Keratinocyte (primary cell): ENCODE measurements around the gene PPP6C. TPM values are rescaled to one million over a fixed set of nuclear protein-coding genes. Genes with fewer than 3 reads are reported as not detected.
A peak's percentile ranks its signal among the peaks of the same experiment; 100 is the strongest.

Source experiments
- DNase-seq: peaks from one replicate; pipeline ENCODE4 v3.0.0-alpha.2; 2011; ENCODE audit warnings: low read depth, missing footprints, low spot score
- FAIRE-seq: peaks from 2 replicates; lab custom pipeline; 2011; peaks lifted over from hg19 to GRCh38; lab: Jason Lieb, UNC
- H2AFZ ChIP-seq: 2 replicates; pipeline ENCODE4 v1.6.0; 2012; ENCODE audit warnings: low read length, control low read depth, inconsistent platforms; ENCODE audit not compliant: control insufficient read depth
- H3K27ac ChIP-seq: 2 replicates; pipeline ENCODE4 v1.5.1; 2011; ENCODE audit warnings: low read length; ENCODE audit not compliant: control insufficient read depth, insufficient read depth
- H3K27me3 ChIP-seq: 3 replicates; pipeline ENCODE4 v1.6.0; 2011; ENCODE audit warnings: low read length; ENCODE audit not compliant: control insufficient read depth, insufficient read depth; ENCODE audit errors: extremely low read depth
- H3K36me3 ChIP-seq, 2 experiments: 2 replicates in 1 of 2; 3 replicates in 1 of 2; pipeline ENCODE4 v1.5.1; 2011; ENCODE audit warnings: low read length in 2 of 2, mild to moderate bottlenecking in 1 of 2; ENCODE audit not compliant: control insufficient read depth in 2 of 2, insufficient read depth in 2 of 2; ENCODE audit errors: extremely low read depth in 1 of 2
- H3K4me1 ChIP-seq: 3 replicates; pipeline ENCODE4 v1.5.1; 2011; ENCODE audit warnings: low read length; ENCODE audit not compliant: control insufficient read depth, insufficient read depth; ENCODE audit errors: extremely low read depth
- H3K4me2 ChIP-seq: 3 replicates; pipeline ENCODE4 v1.6.0; 2011; ENCODE audit warnings: low read depth, low read length; ENCODE audit not compliant: control insufficient read depth, insufficient read depth; ENCODE audit errors: extremely low read depth
- H3K4me3 ChIP-seq, 3 experiments: fragments of 200-600 bp in 1 of 3; sonication (generic) in 1 of 3; 2 replicates in 2 of 3; 3 replicates in 1 of 3; pipeline ENCODE4 v1.5.1; 2011 to 2016; ENCODE audit warnings: low read length in 3 of 3, mild to moderate bottlenecking in 3 of 3, control low read depth in 2 of 3, inconsistent platforms in 1 of 3, low read depth in 1 of 3, mixed read lengths in 1 of 3, mixed run types in 1 of 3, moderate library complexity in 1 of 3; ENCODE audit not compliant: control insufficient read depth in 2 of 3, insufficient read depth in 2 of 3; ENCODE audit errors: extremely low read depth in 1 of 3
- H3K79me2 ChIP-seq: 2 replicates; pipeline ENCODE4 v1.6.0; 2012; ENCODE audit warnings: low read length; ENCODE audit not compliant: control insufficient read depth, insufficient read depth
- H3K9ac ChIP-seq: 3 replicates; pipeline ENCODE4 v1.6.0; 2011; ENCODE audit warnings: low read length; ENCODE audit not compliant: control insufficient read depth, insufficient read depth; ENCODE audit errors: extremely low read depth
- H3K9me1 ChIP-seq: 3 replicates; pipeline ENCODE4 v1.6.0; 2011; ENCODE audit warnings: low read length; ENCODE audit not compliant: control insufficient read depth, insufficient read depth; ENCODE audit errors: extremely low read depth
- H3K9me3 ChIP-seq: 2 replicates; pipeline ENCODE4 v1.5.1; 2012; ENCODE audit warnings: low read depth, low read length; ENCODE audit not compliant: control insufficient read depth
- H4K20me1 ChIP-seq: 3 replicates; pipeline ENCODE4 v1.6.0; 2011; ENCODE audit warnings: low read length; ENCODE audit not compliant: control insufficient read depth, insufficient read depth; ENCODE audit errors: extremely low read depth
- EZH2 ChIP-seq: IDR thresholded peaks from one replicate; pipeline ENCODE4 v1.6.1; 2012; ENCODE audit warnings: inconsistent platforms, mild to moderate bottlenecking, low read length, moderate library complexity
- dilution Hi-C: fragments of 300-500 bp; cut with MboI; formaldehyde crosslinking; loops from one replicate; pipeline ENCODE4 v1.7.0; 2020; ENCODE audit warnings: low sequenced_read_pairs; ENCODE audit not compliant: extremely low pct_ligation_motif_present
- polyA plus RNA-seq, 5 experiments: library from polyadenylated mRNA; depleted of rRNA in 3 of 5; stranded (reverse) in 3 of 5; stranded (forward) in 1 of 5; unstranded in 1 of 5; fragments of >200 nt; gene quantifications; 1 replicate in 1 of 5; 2 replicates in 3 of 5; 3 replicates in 1 of 5; pipeline versions ENCODE4 v1.2.1 to v1.2.3, GENCODE V29; 2011 to 2012; ENCODE audit warnings: missing spikeins in 2 of 5, low read depth in 1 of 5, low replicate concordance in 1 of 5
- TF ChIP-seq, protein P1 (sequence below), 3 experiments: IDR thresholded peaks in 1 of 3; conservative IDR thresholded peaks in 1 of 3; optimal IDR thresholded peaks in 1 of 3; 2 replicates in 2 of 3; 3 replicates in 1 of 3; pipeline versions ENCODE3 to v1.5.1; 2011; ENCODE audit warnings: low read length in 3 of 3, mild to moderate bottlenecking in 3 of 3, moderate library complexity in 2 of 3, control low read depth in 1 of 3, inconsistent platforms in 1 of 3; ENCODE audit not compliant: insufficient read depth in 2 of 3; ENCODE audit errors: extremely low read depth in 1 of 3

PPP6C gene
- polyA plus RNA-seq, 1 donor (not counting 4 experiments of a cell fraction or from before 2014, with no cell fraction given): 35.9 TPM

DNA sequence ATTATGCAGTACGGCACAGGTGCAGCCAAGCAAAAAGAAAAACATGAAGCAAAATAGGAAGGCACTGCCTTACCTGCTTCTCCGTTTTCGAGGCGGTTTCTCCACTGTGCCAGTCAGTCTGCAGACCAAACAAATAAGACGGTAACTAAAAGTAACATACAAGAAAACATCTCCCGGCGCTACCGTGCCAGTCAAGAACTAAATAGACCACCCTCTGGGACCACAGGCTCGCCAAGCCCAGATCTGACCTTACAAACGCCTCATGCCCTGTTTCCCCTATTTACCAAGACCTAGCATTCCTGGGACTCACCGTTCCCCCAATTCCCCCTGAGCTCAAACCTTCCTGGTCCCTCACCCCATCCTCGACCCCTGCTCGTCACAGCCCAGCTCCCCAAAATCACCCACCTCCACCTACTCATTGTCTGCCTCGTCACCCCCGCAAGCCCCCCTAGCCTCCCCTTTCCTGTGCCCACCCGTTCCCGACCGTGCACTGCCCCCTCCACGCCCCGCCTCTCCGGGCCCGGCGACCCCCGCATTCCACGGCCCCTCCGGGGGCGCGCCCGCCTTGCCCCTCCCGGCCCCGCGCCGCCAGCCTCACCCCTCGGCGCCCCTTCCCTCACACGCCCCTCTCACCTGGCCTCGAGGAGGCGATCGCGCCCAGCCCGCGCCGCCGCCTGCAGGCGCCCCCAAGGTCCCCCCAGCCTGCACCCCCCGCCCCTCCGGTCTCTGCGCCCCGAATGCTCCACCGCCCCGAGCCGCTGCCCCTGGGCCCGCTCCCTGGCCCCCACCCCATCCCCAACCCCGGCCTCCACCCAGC lies 46.8 kb downstream of the PPP6C start:
- peak overlapping the region; percentile 97 for H3K4me2 ChIP-seq
- peak overlapping the region; percentile 64 for H3K9ac ChIP-seq
- peaks cover 3% of the 10 kb centered on the region for H4K20me1 ChIP-seq
- TF ChIP-seq, protein P1, sequence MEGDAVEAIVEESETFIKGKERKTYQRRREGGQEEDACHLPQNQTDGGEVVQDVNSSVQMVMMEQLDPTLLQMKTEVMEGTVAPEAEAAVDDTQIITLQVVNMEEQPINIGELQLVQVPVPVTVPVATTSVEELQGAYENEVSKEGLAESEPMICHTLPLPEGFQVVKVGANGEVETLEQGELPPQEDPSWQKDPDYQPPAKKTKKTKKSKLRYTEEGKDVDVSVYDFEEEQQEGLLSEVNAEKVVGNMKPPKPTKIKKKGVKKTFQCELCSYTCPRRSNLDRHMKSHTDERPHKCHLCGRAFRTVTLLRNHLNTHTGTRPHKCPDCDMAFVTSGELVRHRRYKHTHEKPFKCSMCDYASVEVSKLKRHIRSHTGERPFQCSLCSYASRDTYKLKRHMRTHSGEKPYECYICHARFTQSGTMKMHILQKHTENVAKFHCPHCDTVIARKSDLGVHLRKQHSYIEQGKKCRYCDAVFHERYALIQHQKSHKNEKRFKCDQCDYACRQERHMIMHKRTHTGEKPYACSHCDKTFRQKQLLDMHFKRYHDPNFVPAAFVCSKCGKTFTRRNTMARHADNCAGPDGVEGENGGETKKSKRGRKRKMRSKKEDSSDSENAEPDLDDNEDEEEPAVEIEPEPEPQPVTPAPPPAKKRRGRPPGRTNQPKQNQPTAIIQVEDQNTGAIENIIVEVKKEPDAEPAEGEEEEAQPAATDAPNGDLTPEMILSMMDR (optimal IDR thresholded peaks at IDR 0.05 in 1 of 3, IDR thresholded peaks at IDR 0.05 in 1 of 3, conservative IDR thresholded peaks at IDR 0.05 in 1 of 3; ENCODE audit: extremely low read depth in 1 of 3, insufficient read depth in 2 of 3, low read length in 3 of 3): no peak
- no peak for TF ChIP-seq EZH2
- H3K27ac ChIP-seq: no peak overlapping the region
- peak overlapping the region; percentile 66 for H2AFZ ChIP-seq
- no peak for DNase-seq
- H3K36me3 ChIP-seq: no peaks in the 10 kb centered on the region
- H3K27me3 ChIP-seq: no peaks in the 10 kb centered on the region
- H3K9me3 ChIP-seq: no peaks in the 10 kb centered on the region
- H3K4me3 ChIP-seq: peak overlapping the region; percentile 48 to 79 (median 70)
- dilution Hi-C loops: no loop called here
- no peaks in the 10 kb centered on the region for H3K9me1 ChIP-seq
- H3K79me2 ChIP-seq: no peaks in the 10 kb centered on the region
- no peak for FAIRE-seq
- H3K4me1 ChIP-seq: peaks cover 10% of the 10 kb centered on the region

DNA sequence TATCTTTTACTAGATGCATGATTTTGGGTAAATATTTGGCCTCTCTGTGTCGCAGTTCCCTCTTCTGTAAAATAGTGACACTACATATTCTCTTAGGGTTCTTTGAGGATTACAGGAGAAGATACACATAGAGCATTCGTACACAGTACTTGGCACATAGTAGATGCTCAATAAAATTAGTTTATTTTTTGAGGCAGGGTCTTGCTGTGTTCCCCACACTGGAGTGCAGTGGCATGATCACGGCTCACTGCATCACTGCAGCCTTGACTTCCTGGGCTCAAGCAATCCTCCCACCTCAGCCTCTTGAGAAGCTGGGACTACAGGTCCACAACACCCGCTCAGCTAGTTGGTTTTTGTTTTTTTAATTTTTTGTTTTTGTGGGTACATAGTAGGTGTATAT lies 47.9 kb downstream of the PPP6C start:
- Histone ChIP-seq H3K36me3 (no peaks in the 10 kb centered on the region), H3K9me3 (no peaks in the 10 kb centered on the region), H3K4me1 (peaks cover 10% of the 10 kb centered on the region), H3K4me2 (no peak overlapping the region), H2AFZ (no peak overlapping the region), H3K27me3 (no peaks in the 10 kb centered on the region), H3K9ac (no peak overlapping the region), H3K27ac (no peak overlapping the region), H3K79me2 (no peaks in the 10 kb centered on the region), H4K20me1 (peaks cover 3% of the 10 kb centered on the region), H3K4me3 (no peak overlapping the region), H3K9me1 (no peaks in the 10 kb centered on the region)
- FAIRE-seq (no peak), DNase-seq (no peak)
- dilution Hi-C loops: no loop called here
- no peak for TF ChIP-seq EZH2
- TF ChIP-seq, protein P1 (optimal IDR thresholded peaks at IDR 0.05 in 1 of 3, IDR thresholded peaks at IDR 0.05 in 1 of 3, conservative IDR thresholded peaks at IDR 0.05 in 1 of 3; ENCODE audit: extremely low read depth in 1 of 3, insufficient read depth in 2 of 3, low read length in 3 of 3): no peak
